Spleen (tissue), 11 donors: ENCODE measurements around the gene TIAM1. TPM values are rescaled to one million over a fixed set of nuclear protein-coding genes. Genes with fewer than 3 reads are reported as not detected.

ENCODE experiments used
- DNase-seq: peaks from one replicate; pipeline ENCODE4 v3.0.0-alpha.2; 2020
- H3K27ac ChIP-seq, 8 donors: fragments of 200-600 bp; sonication (generic) in 7 of 8; 1 replicate in 4 of 8; 2 replicates in 4 of 8; pipeline versions ENCODE4 v1.5.0 to v1.8.0; 2016 to 2021; ENCODE audit warnings: inconsistent platforms in 4 of 8, mild to moderate bottlenecking in 4 of 8, moderate library complexity in 1 of 8
- H3K27me3 ChIP-seq, 7 donors: fragments of 200-600 bp; sonication (generic) in 6 of 7; replicated peaks in 1 of 7; 1 replicate in 4 of 7; 2 replicates in 3 of 7; pipeline versions ENCODE4 v1.5.0 to v1.8.0; 2016 to 2021; ENCODE audit warnings: inconsistent platforms in 3 of 7, mild to moderate bottlenecking in 1 of 7
- H3K36me3 ChIP-seq, 6 donors: fragments of 200-600 bp; sonication (generic) in 5 of 6; 1 replicate in 4 of 6; 2 replicates in 2 of 6; pipeline versions ENCODE4 v1.5.0 to v1.8.0; 2016 to 2021; ENCODE audit warnings: inconsistent platforms in 2 of 6
- H3K4me1 ChIP-seq, 6 donors: fragments of 200-600 bp; sonication (generic) in 5 of 6; 1 replicate in 3 of 6; 2 replicates in 3 of 6; pipeline versions ENCODE4 v1.5.0 to v1.8.0; 2016 to 2021; ENCODE audit warnings: inconsistent platforms in 3 of 6
- H3K4me3 ChIP-seq, 8 donors: fragments of 200-600 bp; sonication (generic) in 7 of 8; 1 replicate in 4 of 8; 2 replicates in 4 of 8; pipeline versions ENCODE4 v1.5.0 to v1.8.0; 2016 to 2021; ENCODE audit warnings: inconsistent platforms in 4 of 8, mild to moderate bottlenecking in 4 of 8, moderate library complexity in 2 of 8
- H3K9me3 ChIP-seq, 8 donors: fragments of 200-600 bp; sonication (generic) in 7 of 8; 1 replicate in 4 of 8; 2 replicates in 4 of 8; pipeline versions ENCODE4 v1.5.0 to v1.8.0; 2016 to 2021; ENCODE audit warnings: inconsistent platforms in 4 of 8
- POLR2A ChIP-seq, 3 donors: fragments of 450-650 bp; IDR thresholded peaks; one replicate each; pipeline ENCODE4 v1.5.1; 2017; ENCODE audit warnings: antibody characterized with exemption in 3 of 3, mild to moderate bottlenecking in 1 of 3
- POLR2AphosphoS5 ChIP-seq, 3 donors: sonication (generic); formaldehyde crosslinking; IDR thresholded peaks; one replicate each; pipeline ENCODE4 v1.5.1; 2017; ENCODE audit warnings: antibody characterized with exemption in 3 of 3
- WGBS, 5 donors: extraction: QIAGEN DNeasy Blood & Tissue Kit in 3 of 5; methylation state at CpG; one replicate each; pipeline versions ENCODE4 v1.1.5 to v1.1.7; 2013 to 2018; 5-methylcytosine and 5-hydroxymethylcytosine counted together
- intact Hi-C: fragments of 100-400 bp; cut with DNase I; formaldehyde crosslinking; loops from one replicate; pipeline ENCODE4 v1.15.0; 2023; ENCODE audit warnings: low total_unique reads
- polyA plus RNA-seq, 3 donors: library from polyadenylated mRNA; stranded (reverse); fragments of 200-250 nt; gene quantifications; one replicate each; pipeline ENCODE4 v1.2.1, GENCODE V29; 2013
- total RNA-seq, 7 donors: library from RNA; depleted of rRNA in 3 of 7; stranded (reverse); fragments of >200 nt in 3 of 7; fragmentation: NEBNext Ultra II Directional in 4 of 7; extraction: Animal tissue kit (Norgen Biotek cat#: 25700) in 4 of 7; gene quantifications; one replicate each; pipeline versions ENCODE4 v1.1.0 to v1.2.1, GENCODE V29; 2016 to 2021
- TF ChIP-seq, protein P1 (sequence below), 11 experiments: fragments of 200-600 bp in 7 of 11; fragments of 450-650 bp in 4 of 11; sonication (generic) in 4 of 11; IDR thresholded peaks in 8 of 11; conservative IDR thresholded peaks in 3 of 11; 1 replicate in 7 of 11; 2 replicates in 4 of 11; pipeline versions ENCODE4 v1.4.0 to v1.8.0; 2016 to 2021; ENCODE audit warnings: antibody characterized with exemption in 11 of 11, inconsistent platforms in 4 of 11, mild to moderate bottlenecking in 1 of 11
- donor health status: healthy with polysubstance abuse.
- donor health status: DM: no; HTN: no; CAD: no; lungs with moderate emphysema.
- donor health status: DM: no; HTN: no; CAD: no.
- donor health status: Bipolar disorder and iron deficiency.
- donor health status: healthy.
- donor health status: DM: no; HTN: no; CAD: no.
- donor health status: DM: yes; HTN: yes; CAD: no.

TIAM1 gene
- total and polyA plus RNA-seq, 10 donors: 1.9 to 35.0 (median 18.4) TPM

- Histone ChIP-seq H3K9me3 (peaks cover 0 to 10% (median 0%) of the 10 kb centered on the region in 8 donors), H3K4me1 (peaks cover 0 to 6% (median 0%) of the 10 kb centered on the region in 6 donors), H3K27me3 (peaks cover 0 to 10% (median 0%) of the 10 kb centered on the region in 7 donors), H3K27ac (no peak overlapping the region), H3K36me3 (no peaks in the 10 kb centered on the region), H3K4me3 (no peak overlapping the region)
- TF ChIP-seq POLR2A (IDR thresholded peaks at IDR 0.05) (no peak), POLR2AphosphoS5 (IDR thresholded peaks at IDR 0.05) (no peak)
- TF ChIP-seq, protein P1, sequence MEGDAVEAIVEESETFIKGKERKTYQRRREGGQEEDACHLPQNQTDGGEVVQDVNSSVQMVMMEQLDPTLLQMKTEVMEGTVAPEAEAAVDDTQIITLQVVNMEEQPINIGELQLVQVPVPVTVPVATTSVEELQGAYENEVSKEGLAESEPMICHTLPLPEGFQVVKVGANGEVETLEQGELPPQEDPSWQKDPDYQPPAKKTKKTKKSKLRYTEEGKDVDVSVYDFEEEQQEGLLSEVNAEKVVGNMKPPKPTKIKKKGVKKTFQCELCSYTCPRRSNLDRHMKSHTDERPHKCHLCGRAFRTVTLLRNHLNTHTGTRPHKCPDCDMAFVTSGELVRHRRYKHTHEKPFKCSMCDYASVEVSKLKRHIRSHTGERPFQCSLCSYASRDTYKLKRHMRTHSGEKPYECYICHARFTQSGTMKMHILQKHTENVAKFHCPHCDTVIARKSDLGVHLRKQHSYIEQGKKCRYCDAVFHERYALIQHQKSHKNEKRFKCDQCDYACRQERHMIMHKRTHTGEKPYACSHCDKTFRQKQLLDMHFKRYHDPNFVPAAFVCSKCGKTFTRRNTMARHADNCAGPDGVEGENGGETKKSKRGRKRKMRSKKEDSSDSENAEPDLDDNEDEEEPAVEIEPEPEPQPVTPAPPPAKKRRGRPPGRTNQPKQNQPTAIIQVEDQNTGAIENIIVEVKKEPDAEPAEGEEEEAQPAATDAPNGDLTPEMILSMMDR (IDR thresholded peaks at IDR 0.05 in 8 of 11, conservative IDR thresholded peaks at IDR 0.05 in 3 of 11): no peak
- DNase-seq: no peak
- intact Hi-C loops: no loop called here
Observed at GRCh38 chr21:31090376-31090775, 253.7 kb downstream of the TIAM1 start.

DNA sequence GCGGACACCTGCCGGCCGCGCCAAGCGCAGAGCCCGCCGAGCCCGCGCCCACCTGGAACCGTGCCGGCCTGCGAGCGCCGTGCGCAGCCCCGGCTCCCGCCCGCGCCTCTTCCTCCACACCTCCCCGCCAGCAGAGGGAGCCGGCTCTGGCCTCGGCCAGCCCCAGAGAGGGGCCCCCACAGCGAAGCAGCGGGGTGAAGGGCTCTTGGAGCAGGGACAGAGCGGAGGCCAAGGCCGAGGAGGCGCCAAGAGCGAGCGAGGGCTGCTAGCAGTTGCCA, 255.6 kb downstream of the TIAM1 start:
- intact Hi-C loops: loop anchor here (5.0 to 10.0 kb wide), 2 partner anchors 254 to 746 kb away; no protein-coding TSS in a partner anchor
- peaks cover 0 to 6% (median 0%) of the 10 kb centered on the region in 8 donors for H3K9me3 ChIP-seq
- no peak overlapping the region for H3K4me3 ChIP-seq
- peaks cover 0 to 6% (median 0%) of the 10 kb centered on the region in 6 donors for H3K4me1 ChIP-seq
- WGBS, 5 donors: 77 to 92% (median 86%) methylated on average over 28 to 29 of the region's 29 CpGs
- no peak overlapping the region for H3K27ac ChIP-seq
- no peak for TF ChIP-seq POLR2A (IDR thresholded peaks at IDR 0.05)
- TF ChIP-seq POLR2AphosphoS5 (IDR thresholded peaks at IDR 0.05): no peak
- TF ChIP-seq, protein P1 (IDR thresholded peaks at IDR 0.05 in 8 of 11, conservative IDR thresholded peaks at IDR 0.05 in 3 of 11): no peak
- no peaks in the 10 kb centered on the region for H3K36me3 ChIP-seq
- DNase-seq: no peak
- peaks cover 0 to 10% (median 0%) of the 10 kb centered on the region in 7 donors for H3K27me3 ChIP-seq

GRCh38 chr21:31087639-31088473, 256.2 kb downstream of the TIAM1 start:
- Histone ChIP-seq H3K9me3 (peaks cover 0 to 6% (median 0%) of the 10 kb centered on the region in 8 donors), H3K27ac (no peak overlapping the region), H3K4me1 (peaks cover 0 to 6% (median 0%) of the 10 kb centered on the region in 6 donors), H3K36me3 (no peaks in the 10 kb centered on the region), H3K4me3 (no peak overlapping the region), H3K27me3 (peaks cover 0 to 10% (median 0%) of the 10 kb centered on the region in 7 donors)
- intact Hi-C loops: loop anchor here (5.0 to 10.0 kb wide), 2 partner anchors 253 to 746 kb away; no protein-coding TSS in a partner anchor
- 61 to 77% (median 73%) methylated on average over 31 to 34 of the region's 34 CpGs for whole genome bisulfite sequencing, 5 donors
- TF ChIP-seq POLR2AphosphoS5 (IDR thresholded peaks at IDR 0.05) (no peak), POLR2A (IDR thresholded peaks at IDR 0.05) (no peak)
- TF ChIP-seq, protein P1 (IDR thresholded peaks at IDR 0.05 in 8 of 11, conservative IDR thresholded peaks at IDR 0.05 in 3 of 11): no peak
- DNase-seq: no peak

GRCh38 chr21:31084689-31085088, 259.4 kb downstream of the TIAM1 start:
- Histone ChIP-seq H3K4me3 (no peak overlapping the region), H3K4me1 (peaks cover 0 to 6% (median 0%) of the 10 kb centered on the region in 6 donors), H3K36me3 (no peaks in the 10 kb centered on the region), H3K27ac (no peak overlapping the region), H3K27me3 (peaks cover 0 to 10% (median 0%) of the 10 kb centered on the region in 7 donors), H3K9me3 (peaks cover 0 to 6% (median 0%) of the 10 kb centered on the region in 8 donors)
- intact Hi-C loops: loop anchor here (5.0 to 10.0 kb wide), 2 partner anchors 250 to 742 kb away; no protein-coding TSS in a partner anchor
- no peak for DNase-seq
- TF ChIP-seq, protein P1 (IDR thresholded peaks at IDR 0.05 in 8 of 11, conservative IDR thresholded peaks at IDR 0.05 in 3 of 11): no peak
- TF ChIP-seq POLR2A (IDR thresholded peaks at IDR 0.05) (no peak), POLR2AphosphoS5 (IDR thresholded peaks at IDR 0.05) (no peak)
- WGBS, 5 donors: 64 to 79% (median 78%) methylated on average over 6 of the region's 6 CpGs
